Stimulated activated CD4-positive, alpha-beta T cell treated with anti-CD3 and anti-CD28 coated beads, Interleukin-2, amount 100 ng/mL, for 4 hours (primary cell): Measurements from ENCODE around the gene KLHL12.

Experiments
- DNase-seq: peaks from one replicate; pipeline ENCODE4 v3.0.0-alpha.2; 2020; ENCODE audit warnings: low read depth

The KLHL12 gene

GRCh38 chr1:202926581-202927491 is at the start of gene KLHL12:
Gene KLHL12 (minus strand): TSS chr1:202927234. CDS start chr1:202925162, 2,072 bp downstream.
- peak; percentile 93 for DNase-seq

GRCh38 chr1:202976633-202977032 is 49.6 kb upstream of the KLHL12 start:
- no peak for DNase-seq

GRCh38 chr1:202974856-202975255 is 47.8 kb upstream of the KLHL12 start:
- DNase-seq: no peak

- no peak for DNase-seq
Observed at GRCh38 chr1:202972046-202972445, 45.0 kb upstream of the KLHL12 start.

GRCh38 chr1:202968895-202969295 is 41.9 kb upstream of the KLHL12 start:
- DNase-seq: no peak

GRCh38 chr1:202968351-202968750 is 41.3 kb upstream of the KLHL12 start:
- no peak for DNase-seq

GRCh38 chr1:202967684-202968281 is 40.7 kb upstream of the KLHL12 start:
- DNase-seq: no peak

GRCh38 chr1:202966006-202966898 is 39.2 kb upstream of the KLHL12 start:
- DNase-seq: no peak

- DNase-seq: no peak
Observed at GRCh38 chr1:202965422-202965821, 38.4 kb upstream of the KLHL12 start.

- DNase-seq: no peak
Observed at GRCh38 chr1:202964791-202965410, 37.9 kb upstream of the KLHL12 start.

- no peak for DNase-seq
Observed at GRCh38 chr1:202961220-202961880, 34.3 kb upstream of the KLHL12 start.

GRCh38 chr1:202959276-202959620 is 32.2 kb upstream of the KLHL12 start:
- DNase-seq: no peak

GRCh38 chr1:202958544-202959275 is 31.7 kb upstream of the KLHL12 start:
- DNase-seq: no peak

GRCh38 chr1:202957733-202958543 is 30.9 kb upstream of the KLHL12 start, which contains the start of gene ADIPOR1:
Gene ADIPOR1 (minus strand): TSS chr1:202958312. CDS start chr1:202951070, 7,242 bp downstream.
- peak; percentile 91 for DNase-seq

- DNase-seq: no peak
Observed at GRCh38 chr1:202956969-202957368, 29.9 kb upstream of the KLHL12 start.

- no peak for DNase-seq
Observed at GRCh38 chr1:202954057-202954745, 27.2 kb upstream of the KLHL12 start.

GRCh38 chr1:202953392-202953791 is 26.4 kb upstream of the KLHL12 start:
- no peak for DNase-seq

GRCh38 chr1:202952818-202953217 is 25.8 kb upstream of the KLHL12 start:
- DNase-seq: no peak

GRCh38 chr1:202952099-202952498 is 25.1 kb upstream of the KLHL12 start:
- DNase-seq: no peak
